WTC11 (cell line): ENCODE data around the gene PEAK1. TPM values are rescaled to one million over a fixed set of nuclear protein-coding genes. Genes with fewer than 3 reads are reported as not detected.

ENCODE experiments used
- ATAC-seq: fragments of 200-7000 bp; cut with Tn5 transposase; 2 replicates; pipeline ENCODE4 v1.10.0; 2021; ENCODE audit warnings: mild to moderate bottlenecking, moderate library complexity
- CTCF ChIA-PET: fragments of 300-600 bp; sonication (Branson Sonifier 250); formaldehyde crosslinking; loops from one replicate; lab custom pipeline; 2021; ENCODE audit warnings: antibody characterized with exemption; lab: Charles Lee
- POLR2A ChIA-PET: fragments of 350-600 bp; sonication (Branson Sonifier 250); formaldehyde crosslinking; loops from one replicate; lab custom pipeline; 2021; ENCODE audit warnings: antibody characterized with exemption; lab: Charles Lee
- DNase-seq: peaks from one replicate; pipeline ENCODE4 v3.0.0; 2021; ENCODE audit warnings: low spot score
- H3K27ac Mint-ChIP-seq: 2 replicates; pipeline ENCODE4 v1.8.0; 2021; ENCODE audit warnings: mixed read lengths
- H3K27me3 Mint-ChIP-seq: 2 replicates; pipeline ENCODE4 v1.8.0; 2021; ENCODE audit warnings: low read depth, mild to moderate bottlenecking, moderate library complexity, mixed read lengths
- H3K36me3 Mint-ChIP-seq: 2 replicates; pipeline ENCODE4 v1.8.0; 2021; ENCODE audit warnings: mixed read lengths
- H3K4me1 Mint-ChIP-seq: 2 replicates; pipeline ENCODE4 v1.8.0; 2022; ENCODE audit warnings: mixed read lengths
- H3K4me3 Mint-ChIP-seq: 2 replicates; pipeline ENCODE4 v1.8.0; 2021; ENCODE audit warnings: mild to moderate bottlenecking, moderate library complexity, mixed read lengths
- H3K9me3 Mint-ChIP-seq: 2 replicates; pipeline ENCODE4 v1.8.0; 2021; ENCODE audit warnings: mixed read lengths
- AR ChIP-seq: fragments of 250-450 bp; sonication (Bioruptor Pico); IDR thresholded peaks from 2 replicates; pipeline ENCODE4 v1.9.0; 2021; ENCODE audit warnings: mild to moderate bottlenecking
- CREM ChIP-seq: sonication (generic); formaldehyde crosslinking; IDR thresholded peaks from 2 replicates; pipeline ENCODE4 v1.8.1; 2022; ENCODE audit warnings: mild to moderate bottlenecking, missing genetic modification reagents, moderate library complexity
- ERG ChIP-seq: fragments of 250-450 bp; sonication (Bioruptor Pico); IDR thresholded peaks from 2 replicates; pipeline ENCODE4 v1.8.0; 2021; ENCODE audit warnings: mild to moderate bottlenecking
- ESRRA ChIP-seq: sonication (generic); formaldehyde crosslinking; IDR thresholded peaks from 2 replicates; pipeline ENCODE4 v1.8.1; 2022; ENCODE audit warnings: mild to moderate bottlenecking, missing genetic modification reagents, borderline replicate concordance
- ETV6 ChIP-seq: sonication (generic); formaldehyde crosslinking; IDR thresholded peaks from 2 replicates; pipeline ENCODE4 v1.8.1; 2022; ENCODE audit warnings: mild to moderate bottlenecking, missing genetic modification reagents
- GTF2I ChIP-seq: fragments of 250-450 bp; sonication (Bioruptor Pico); conservative IDR thresholded peaks from 2 replicates; pipeline ENCODE4 v1.4.0; 2021; ENCODE audit warnings: mild to moderate bottlenecking
- MYBL2 ChIP-seq: sonication (generic); formaldehyde crosslinking; IDR thresholded peaks from 2 replicates; pipeline ENCODE4 v1.8.1; 2023; ENCODE audit warnings: mild to moderate bottlenecking, moderate library complexity, missing genetic modification reagents
- NR2C2 ChIP-seq: sonication (generic); formaldehyde crosslinking; IDR thresholded peaks from 2 replicates; pipeline ENCODE4 v1.8.0; 2022; ENCODE audit warnings: mild to moderate bottlenecking, missing genetic modification reagents
- PREB ChIP-seq: sonication (generic); formaldehyde crosslinking; IDR thresholded peaks from 2 replicates; pipeline ENCODE4 v1.8.1; 2022; ENCODE audit warnings: mild to moderate bottlenecking, missing genetic modification reagents, moderate library complexity, borderline replicate concordance
- TCF7 ChIP-seq: sonication (generic); formaldehyde crosslinking; IDR thresholded peaks from 2 replicates; pipeline ENCODE4 v1.8.0; 2022; ENCODE audit warnings: mild to moderate bottlenecking, low read depth, missing genetic modification reagents, moderate library complexity
- ZNF138 ChIP-seq: sonication (generic); formaldehyde crosslinking; conservative IDR thresholded peaks from 2 replicates; pipeline ENCODE4 v1.8.1; 2022; ENCODE audit warnings: mild to moderate bottlenecking, moderate library complexity, missing genetic modification reagents
- ZNF219 ChIP-seq: sonication (generic); formaldehyde crosslinking; IDR thresholded peaks from 2 replicates; pipeline ENCODE4 v1.8.0; 2023; ENCODE audit warnings: missing genetic modification reagents, mild to moderate bottlenecking, borderline replicate concordance
- ZNF232 ChIP-seq: sonication (generic); formaldehyde crosslinking; IDR thresholded peaks from 2 replicates; pipeline ENCODE4 v1.8.0; 2022; ENCODE audit warnings: mild to moderate bottlenecking, missing genetic modification reagents
- ZNF671 ChIP-seq: fragments of 250-450 bp; sonication (Bioruptor Pico); IDR thresholded peaks from 2 replicates; pipeline ENCODE4 v1.8.0; 2021; ENCODE audit warnings: mild to moderate bottlenecking
- total RNA-seq: library from RNA; stranded (reverse); gene quantifications from 3 replicates; pipeline ENCODE4 v1.2.3, GENCODE V29; 2021
- TF ChIP-seq, protein P1 (sequence below): fragments of 250-450 bp; sonication (Bioruptor Pico); IDR thresholded peaks from 2 replicates; pipeline ENCODE4 v1.9.0; 2021; ENCODE audit warnings: moderate library complexity, mild to moderate bottlenecking, inconsistent platforms, borderline replicate concordance

The PEAK1 gene
- total RNA-seq, 1 experiment from 2014 or later: 49.0 TPM

DNA sequence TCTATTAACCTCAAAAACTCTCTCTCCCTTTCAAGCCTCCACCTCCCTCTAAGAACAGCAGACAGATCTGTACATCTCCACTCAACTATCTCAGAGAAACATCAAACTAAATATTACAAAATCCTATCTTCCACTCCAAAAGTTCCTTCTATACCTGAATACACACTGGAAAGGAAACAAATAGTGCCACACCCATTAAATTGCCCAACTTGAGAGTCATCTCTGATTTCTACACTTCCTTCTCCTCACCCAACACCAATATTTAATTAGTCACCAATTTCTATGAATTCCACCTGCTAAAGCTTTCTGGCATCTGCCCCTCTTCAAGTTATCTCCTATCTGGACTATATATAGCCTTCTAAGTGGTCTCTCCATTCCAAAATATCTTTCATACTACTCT lies 65.8 kb downstream of the PEAK1 start:
- Mint-ChIP-seq H3K4me1 (peaks cover 18% of the 10 kb centered on the region), H3K27ac (peak overlapping the region; percentile 1; the same call in 1 of the 2 replicates), H3K4me3 (no peak overlapping the region), H3K27me3 (no peaks in the 10 kb centered on the region), H3K36me3 (no peaks in the 10 kb centered on the region), H3K9me3 (no peaks in the 10 kb centered on the region)
- POLR2A ChIA-PET: no interaction called here
- ATAC-seq (no peak), DNase-seq (no peak)
- CTCF ChIA-PET: no interaction called here
- TF ChIP-seq ZNF219 (no peak), ESRRA (CRISPR knock-in tag) (no peak)
- TF ChIP-seq, all 79 proteins: peak for 0

- ChIA-PET POLR2A (no interaction called here), CTCF (interaction anchor here (1.1 kb wide), 1 partner anchor 190 kb away, joined by 4 read pairs; no protein-coding TSS in a partner anchor)
- Mint-ChIP-seq H3K4me3 (no peak overlapping the region), H3K36me3 (no peaks in the 10 kb centered on the region), H3K27ac (no peak overlapping the region), H3K27me3 (no peaks in the 10 kb centered on the region), H3K9me3 (no peaks in the 10 kb centered on the region), H3K4me1 (peaks cover 18% of the 10 kb centered on the region)
- no peak for ATAC-seq
- DNase-seq: no peak
- no peak for TF ChIP-seq ERG (CRISPR knock-in tag)
- TF ChIP-seq ZNF232 (CRISPR knock-in tag): no peak
Measured at GRCh38 chr15:77352887-77353286, 67.0 kb downstream of the PEAK1 start.

DNA sequence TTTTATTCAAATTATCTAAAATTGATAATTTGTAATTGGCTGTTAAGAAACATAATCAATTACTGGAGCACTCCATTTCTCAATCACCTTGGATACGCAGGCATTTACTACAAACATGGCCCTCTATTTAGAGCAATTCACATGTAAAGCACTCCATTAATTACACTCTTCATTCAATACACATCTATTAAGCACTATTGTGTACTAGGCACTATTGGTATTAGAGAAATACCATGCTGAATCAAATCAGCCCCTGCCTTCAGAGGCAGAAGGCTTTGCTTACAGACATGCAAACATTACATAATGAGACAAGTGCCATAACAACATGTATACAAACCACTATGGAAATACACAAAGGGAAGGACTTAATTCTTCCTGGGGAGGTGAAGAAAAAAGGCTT lies 69.1 kb downstream of the PEAK1 start:
- Mint-ChIP-seq H3K4me1 (peaks cover 18% of the 10 kb centered on the region), H3K36me3 (no peaks in the 10 kb centered on the region), H3K9me3 (no peaks in the 10 kb centered on the region), H3K27me3 (no peaks in the 10 kb centered on the region), H3K27ac (no peak overlapping the region), H3K4me3 (no peak overlapping the region)
- ChIA-PET CTCF (interaction anchor here (1.0 to 1.4 kb wide), 2 partner anchors 164 to 193 kb away, joined by 4 to 5 read pairs; no protein-coding TSS in a partner anchor), POLR2A (no interaction called here)
- DNase-seq (no peak), ATAC-seq (peak; percentile 22; the same call in 1 of the 2 replicates)
- TF ChIP-seq ETV6 (CRISPR knock-in tag): no peak

- Mint-ChIP-seq H3K36me3 (peaks cover 3% of the 10 kb centered on the region), H3K27ac (no peak overlapping the region), H3K27me3 (no peaks in the 10 kb centered on the region), H3K4me3 (no peak overlapping the region), H3K9me3 (peaks cover 5% of the 10 kb centered on the region; the same call in 1 of the 2 replicates), H3K4me1 (peaks cover 18% of the 10 kb centered on the region)
- TF ChIP-seq AR (CRISPR knock-in tag): no peak
- TF ChIP-seq GTF2I (CRISPR knock-in tag): no peak
- TF ChIP-seq NR2C2 (CRISPR knock-in tag): no peak
- TF ChIP-seq ZNF671 (CRISPR knock-in tag): no peak
- no peak for TF ChIP-seq ZNF138 (CRISPR knock-in tag)
- no peak for TF ChIP-seq CREM (CRISPR knock-in tag)
- TF ChIP-seq MYBL2: no peak
- no peak for TF ChIP-seq PREB (CRISPR knock-in tag)
- no peak for TF ChIP-seq ERG (CRISPR knock-in tag)
- TF ChIP-seq ZNF219: no peak
- TF ChIP-seq, protein P1, sequence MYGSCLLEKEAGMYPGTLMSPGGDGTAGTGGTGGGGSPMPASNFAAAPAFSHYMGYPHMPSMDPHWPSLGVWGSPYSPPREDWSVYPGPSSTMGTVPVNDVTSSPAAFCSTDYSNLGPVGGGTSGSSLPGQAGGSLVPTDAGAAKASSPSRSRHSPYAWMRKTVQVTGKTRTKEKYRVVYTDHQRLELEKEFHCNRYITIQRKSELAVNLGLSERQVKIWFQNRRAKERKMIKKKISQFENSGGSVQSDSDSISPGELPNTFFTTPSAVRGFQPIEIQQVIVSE (CRISPR knock-in tag): no peak
- no peak for TF ChIP-seq TCF7 (CRISPR knock-in tag)
- ChIA-PET CTCF (interaction anchor here (1.0 to 1.4 kb wide), 2 partner anchors 162 to 194 kb away, joined by 4 to 5 read pairs; no protein-coding TSS in a partner anchor), POLR2A (no interaction called here)
- DNase-seq (no peak), ATAC-seq (no peak)
Measured at GRCh38 chr15:77349666-77350065, 70.2 kb downstream of the PEAK1 start.
